HG03460 (cell line): Measurements from ENCODE around the gene GC.
"Not testable (repeated sequence)": the region's sequence is repeated elsewhere in the genome, so short reads cannot be mapped to it uniquely, and the experiment has no call there.

Source experiments
- ATAC-seq: cut with Tn5 transposase; IDR thresholded peaks from one replicate; pipeline ENCODE4 v1.9.1; 2021; ENCODE audit not compliant: unreplicated experiment

GC gene

GRCh38 chr4:71768123-71768522, 15.8 kb downstream of the GC start:
- no peak for ATAC-seq

- no peak for ATAC-seq
Observed at GRCh38 chr4:71765821-71766383, 18.0 kb downstream of the GC start.

DNA sequence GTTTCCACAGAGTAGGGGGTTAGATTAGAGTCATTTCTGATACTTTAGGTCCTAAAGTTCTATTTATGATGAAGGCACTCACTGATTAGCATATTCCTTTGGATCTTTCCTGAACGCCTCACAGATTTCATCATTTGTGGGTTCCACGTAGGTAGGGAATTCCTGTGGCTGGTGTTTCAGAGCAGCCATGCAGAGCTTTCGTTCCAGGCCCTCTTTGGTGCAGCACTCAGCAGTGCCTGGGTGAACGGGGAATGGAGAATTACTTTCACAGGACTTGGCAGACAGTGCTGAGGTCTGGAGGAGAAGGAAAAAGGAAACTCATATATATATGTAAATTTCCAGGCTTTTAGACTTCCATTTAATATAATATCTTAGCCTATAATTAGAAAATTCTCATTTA, 18.5 kb downstream of the GC start:
- ATAC-seq, result no peak

DNA sequence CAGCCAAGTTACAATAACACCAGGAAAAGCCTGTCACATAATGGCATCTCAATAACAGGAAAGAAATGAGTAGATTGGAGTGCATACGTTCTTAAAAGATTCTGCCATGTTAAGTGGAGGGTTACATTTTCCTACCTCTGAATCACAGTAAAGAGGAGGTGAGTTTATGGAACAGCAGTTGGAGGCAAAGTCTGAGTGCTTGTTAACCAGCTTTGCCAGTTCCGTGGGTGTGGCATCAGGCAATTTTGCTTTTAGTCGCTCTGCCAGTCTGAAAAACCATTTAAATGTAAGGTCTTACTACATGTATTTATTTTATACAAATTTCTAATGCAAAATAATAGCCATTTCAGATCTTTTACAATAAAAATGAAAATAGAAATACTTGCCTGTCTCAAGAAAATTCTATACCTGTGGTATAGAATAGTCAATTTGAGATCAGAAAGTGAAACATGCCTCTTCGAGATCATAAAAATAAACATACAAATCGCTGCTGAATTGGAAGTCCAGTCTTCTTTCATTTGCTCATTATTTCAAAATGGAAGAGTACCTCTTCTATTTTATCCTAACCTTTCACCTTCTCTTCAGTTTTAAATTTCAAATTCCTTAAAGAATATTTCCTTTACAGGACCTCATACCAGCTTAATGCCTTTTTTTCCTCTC, 31.4 kb downstream of the GC start:
- no peak for ATAC-seq

DNA sequence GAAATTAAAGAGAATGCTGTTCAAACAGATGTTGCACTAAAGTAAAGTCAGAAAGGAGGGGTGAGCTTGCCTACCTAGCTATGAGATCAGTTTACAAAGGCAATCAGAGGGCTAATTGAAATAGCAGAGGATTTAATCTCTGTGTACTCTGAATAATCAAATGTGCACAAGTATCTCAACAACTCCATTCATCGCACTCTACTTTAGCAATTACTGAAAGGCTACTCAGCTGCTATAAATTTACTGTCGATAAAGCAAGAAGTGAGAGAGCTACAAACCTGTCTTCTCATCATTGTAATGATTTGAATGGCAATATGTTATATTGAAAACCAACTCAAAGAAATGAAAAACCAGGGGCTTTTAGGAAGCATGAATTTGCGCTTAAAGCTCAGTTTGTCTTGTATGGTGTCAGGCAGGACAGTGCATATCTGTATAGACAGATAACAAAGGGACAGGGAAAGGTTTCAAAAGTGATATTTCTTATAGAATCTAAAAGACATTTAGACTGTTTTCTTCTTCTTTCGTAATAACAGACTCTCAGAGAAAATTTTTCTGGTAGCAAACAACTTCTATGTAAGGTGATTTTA, 34.8 kb downstream of the GC start:
- no peak for ATAC-seq

DNA sequence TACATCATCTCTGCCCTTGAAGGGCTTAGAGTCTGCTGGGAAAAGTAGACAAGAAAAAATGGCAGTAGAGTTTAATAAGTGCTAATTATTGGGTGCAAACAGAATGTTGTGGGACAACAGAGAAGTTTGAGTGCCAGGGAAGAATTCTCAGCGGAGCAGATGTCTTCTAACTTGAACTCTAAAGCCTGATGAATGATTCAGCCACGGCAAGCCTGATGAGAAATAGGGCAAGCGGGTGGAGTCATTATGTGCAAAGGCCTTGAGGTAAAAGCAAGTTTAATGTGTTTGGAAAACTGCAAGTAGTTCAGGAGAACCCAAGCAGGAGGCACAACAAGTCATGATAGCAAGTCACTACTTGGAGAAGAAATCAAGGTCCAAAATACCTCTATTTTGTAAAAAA, 37.5 kb downstream of the GC start:
- ATAC-seq, result no peak

GRCh38 chr4:71738782-71739181, 45.1 kb downstream of the GC start:
- not testable (repeated sequence) for ATAC-seq

DNA sequence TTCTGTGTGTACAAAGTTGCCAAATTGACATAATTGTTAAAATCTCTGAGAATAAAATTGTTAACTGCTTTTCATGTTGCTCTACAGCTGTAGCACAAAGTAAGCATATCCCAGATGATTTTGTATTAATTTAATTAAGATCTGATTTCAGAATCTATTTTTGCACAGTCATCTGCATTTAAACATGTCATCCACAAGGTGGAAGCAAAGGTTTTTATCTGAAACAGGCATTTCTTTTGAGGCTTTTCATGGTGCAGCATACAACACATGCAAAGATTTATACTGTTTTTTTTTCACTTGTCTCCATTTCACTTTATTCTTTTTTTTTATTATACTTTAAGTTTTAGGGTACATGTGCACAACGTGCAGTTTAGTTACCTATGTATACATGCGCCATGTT, 51.2 kb downstream of the GC start:
- no peak for ATAC-seq

DNA sequence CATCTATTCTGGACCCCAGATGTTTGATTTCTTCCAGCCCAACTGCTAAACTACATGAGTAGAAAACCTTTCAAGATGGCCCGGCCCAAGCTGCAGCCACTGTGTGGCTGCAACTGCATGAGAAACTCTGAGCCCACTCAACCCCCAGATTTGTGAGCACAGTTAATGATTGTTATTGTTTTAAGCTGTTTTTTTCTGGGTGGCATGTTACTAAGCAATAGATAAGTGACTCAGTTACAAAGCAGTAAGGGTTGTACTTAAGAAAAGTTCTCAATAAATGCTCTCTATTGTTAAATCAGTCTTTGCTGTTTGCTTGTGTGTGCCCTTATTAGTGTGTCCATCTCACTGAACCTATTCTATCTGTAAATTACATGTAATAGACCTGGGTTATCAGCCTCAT, 51.8 kb downstream of the GC start:
- ATAC-seq, result no peak

- ATAC-seq, result no peak
Observed at GRCh38 chr4:71729856-71730255, 54.0 kb downstream of the GC start.

DNA sequence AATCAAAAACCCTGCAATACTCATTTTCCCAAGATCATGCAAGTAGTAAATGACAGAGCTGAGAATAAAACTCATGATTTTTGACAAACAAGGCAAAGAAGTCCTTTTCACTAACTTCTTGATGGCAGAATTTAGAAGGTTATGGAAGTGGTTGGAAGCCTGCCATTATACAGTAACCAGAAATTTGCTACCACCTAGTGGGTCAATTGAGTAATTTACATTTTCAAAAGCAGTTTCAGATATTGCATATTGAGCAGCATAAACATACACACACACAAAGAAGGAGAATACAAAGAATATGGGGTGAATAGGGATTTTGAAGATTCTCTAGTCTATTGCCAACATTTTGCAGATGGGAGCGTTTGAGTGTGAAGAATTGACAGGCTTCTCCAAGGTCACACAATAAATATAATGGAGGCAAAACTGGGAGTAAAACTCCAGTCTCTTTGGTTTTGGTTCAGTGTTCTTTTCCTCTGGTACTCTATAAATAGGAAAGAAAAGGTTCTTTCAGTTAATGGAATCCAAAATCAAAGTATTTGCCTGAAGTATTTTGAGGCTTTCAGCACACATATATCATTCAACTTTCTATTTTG, 70.2 kb downstream of the GC start:
- ATAC-seq, result peak; percentile 77

DNA sequence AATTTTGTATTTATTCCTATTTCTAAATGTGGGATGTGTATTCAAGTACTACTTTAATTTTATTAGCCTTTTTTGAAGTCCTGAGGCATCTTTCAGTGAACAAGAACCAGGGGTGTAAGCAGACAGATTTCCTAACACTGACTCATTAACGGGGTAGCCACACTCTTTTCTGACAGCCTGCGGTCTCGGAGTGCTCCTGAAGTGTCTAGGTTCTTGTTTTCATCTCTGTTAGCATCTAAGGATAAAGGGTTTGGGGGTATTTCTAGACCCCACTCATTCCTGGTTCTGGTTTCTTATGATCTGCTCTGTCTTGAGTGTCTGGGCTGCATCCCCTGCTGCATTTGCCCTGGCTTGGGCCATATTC, 71.9 kb downstream of the GC start:
- no peak for ATAC-seq

DNA sequence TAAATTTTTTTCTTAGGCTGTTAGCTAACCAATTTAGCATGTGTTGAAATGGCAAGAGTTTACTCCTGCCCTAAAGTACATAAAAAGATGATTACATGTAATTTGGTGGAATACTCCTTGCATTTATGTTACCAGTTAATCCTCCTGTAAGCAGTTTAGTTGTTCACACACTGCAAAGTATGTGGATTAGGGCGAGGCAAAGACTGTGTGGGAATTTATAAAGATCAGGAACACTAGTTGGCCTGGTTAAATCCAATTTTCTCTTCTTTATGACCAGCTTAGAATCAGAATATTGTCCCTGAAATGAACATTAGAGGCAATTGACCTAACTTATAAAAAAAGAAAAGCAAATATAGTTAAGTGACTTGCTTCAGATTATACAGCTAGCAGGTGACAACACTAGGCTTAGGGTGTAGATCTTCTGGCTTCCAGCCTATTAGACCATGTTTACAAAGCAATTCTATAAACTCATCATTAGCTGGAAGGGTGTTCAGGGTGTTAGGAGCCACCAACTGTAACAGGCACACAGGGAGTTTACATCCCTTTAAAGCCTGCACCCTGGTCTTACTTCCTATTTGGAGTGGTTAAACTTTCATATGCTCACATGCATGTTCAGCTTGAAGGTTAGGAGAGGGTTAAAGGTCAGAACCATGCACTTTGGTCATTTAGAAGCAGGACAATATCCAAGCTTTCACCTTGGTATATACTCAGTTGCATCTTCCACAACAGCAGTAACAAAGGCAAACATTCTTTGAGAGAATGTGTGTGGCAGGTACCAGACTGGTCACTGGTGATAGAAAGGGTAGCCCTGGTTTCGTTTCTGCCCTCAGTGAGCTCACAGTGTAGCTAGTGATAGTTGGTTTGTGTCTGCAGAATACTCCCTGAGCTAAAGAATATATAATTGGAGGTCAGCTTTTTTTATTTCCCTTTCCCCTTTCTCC, 72.6 kb downstream of the GC start:
- ATAC-seq, result no peak

DNA sequence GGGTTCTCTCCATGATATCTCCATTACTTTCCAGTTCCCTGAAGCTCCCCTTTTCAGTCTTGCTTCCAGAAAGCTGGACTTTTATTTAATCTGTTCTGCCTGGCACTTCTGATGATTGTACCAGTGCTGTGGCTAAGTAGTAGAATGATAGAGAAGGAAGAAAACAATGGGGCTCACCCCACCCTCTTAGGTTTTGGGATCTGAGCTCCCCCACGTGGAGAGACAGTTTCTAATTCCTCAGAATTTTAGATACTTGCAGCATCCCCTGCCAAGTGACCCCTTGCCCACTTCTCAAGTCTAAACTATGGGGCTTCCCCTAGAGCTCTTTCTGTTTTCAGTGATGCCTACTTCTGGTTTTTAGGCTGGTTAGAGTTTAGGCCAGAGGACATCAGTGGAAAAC, 73.9 kb downstream of the GC start:
- ATAC-seq, result no peak

DNA sequence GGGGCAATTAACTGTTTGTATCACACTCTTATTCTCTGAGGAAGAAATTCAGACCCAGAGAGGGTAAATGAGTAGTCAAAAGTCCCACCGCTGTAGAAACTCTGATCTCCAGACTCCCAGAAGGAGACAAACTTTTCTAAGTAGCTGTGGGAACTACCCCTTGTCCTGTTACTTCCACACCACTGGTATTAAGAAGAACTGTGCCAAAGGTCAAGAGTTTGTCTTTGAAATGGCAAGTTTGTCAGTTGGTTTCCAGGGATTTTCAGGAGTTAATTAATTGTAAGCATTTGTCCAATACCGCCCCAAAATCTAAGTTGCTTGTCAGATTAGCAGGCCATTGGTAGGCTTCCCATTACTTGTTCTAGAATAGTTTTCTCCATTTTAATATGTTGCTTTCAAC, 85.7 kb downstream of the GC start:
- no peak for ATAC-seq

DNA sequence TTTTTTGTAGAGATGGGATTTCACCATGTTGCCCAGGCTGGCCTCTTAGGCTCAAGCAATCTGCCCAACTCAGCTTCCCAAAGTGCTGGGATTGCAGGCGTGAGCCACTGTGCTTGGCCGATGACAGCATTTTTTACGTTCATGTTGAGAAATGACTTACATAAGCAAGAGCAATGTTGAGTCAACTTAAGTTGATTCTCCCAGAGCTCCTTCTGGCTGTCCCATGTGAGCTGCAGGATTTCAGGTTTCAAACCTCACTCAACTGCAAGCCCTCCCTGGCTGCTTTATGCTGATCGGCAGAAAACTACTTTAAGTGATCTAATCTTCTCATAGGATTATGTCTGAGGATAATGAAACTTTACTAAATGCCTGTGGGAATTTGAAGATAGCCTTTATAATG, 86.8 kb downstream of the GC start:
- no peak for ATAC-seq

DNA sequence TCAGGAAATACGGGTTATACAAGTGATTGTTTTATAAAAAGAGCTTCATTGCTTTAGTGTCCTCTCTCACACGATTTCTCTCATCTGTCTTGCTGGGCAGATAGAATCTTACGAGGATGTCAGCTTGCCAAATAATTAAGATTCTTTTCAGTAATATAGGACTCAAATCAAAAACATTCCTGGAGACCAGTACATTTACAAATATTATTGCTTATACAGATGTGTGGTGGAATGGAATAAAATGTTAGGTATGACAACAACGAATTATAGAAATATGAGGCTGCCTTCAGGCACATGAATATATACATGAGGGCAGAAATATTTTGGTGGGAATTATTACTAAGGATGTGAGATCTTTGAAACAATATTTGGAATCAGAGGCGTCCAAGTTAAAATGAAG, 88.9 kb downstream of the GC start:
- no peak for ATAC-seq

DNA sequence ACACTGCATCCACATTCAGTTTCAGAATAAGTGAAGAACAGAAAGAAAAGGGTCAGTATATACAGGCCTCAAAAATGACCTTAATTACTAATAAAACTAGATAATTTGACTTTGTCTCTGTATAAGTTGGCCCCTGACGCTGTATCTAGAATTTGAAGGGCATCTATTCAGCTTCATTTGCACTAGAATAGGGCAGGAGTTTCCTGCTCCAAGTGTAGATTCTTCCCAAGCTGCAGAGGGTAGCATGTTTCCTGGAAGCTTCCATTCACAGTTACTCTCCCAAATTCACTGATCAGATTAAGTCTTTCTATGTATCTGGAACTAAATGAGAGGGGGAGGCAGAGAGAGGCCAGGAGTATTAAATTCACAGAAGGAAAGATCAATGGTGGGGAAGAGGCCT, 90.9 kb downstream of the GC start:
- ATAC-seq, result no peak

DNA sequence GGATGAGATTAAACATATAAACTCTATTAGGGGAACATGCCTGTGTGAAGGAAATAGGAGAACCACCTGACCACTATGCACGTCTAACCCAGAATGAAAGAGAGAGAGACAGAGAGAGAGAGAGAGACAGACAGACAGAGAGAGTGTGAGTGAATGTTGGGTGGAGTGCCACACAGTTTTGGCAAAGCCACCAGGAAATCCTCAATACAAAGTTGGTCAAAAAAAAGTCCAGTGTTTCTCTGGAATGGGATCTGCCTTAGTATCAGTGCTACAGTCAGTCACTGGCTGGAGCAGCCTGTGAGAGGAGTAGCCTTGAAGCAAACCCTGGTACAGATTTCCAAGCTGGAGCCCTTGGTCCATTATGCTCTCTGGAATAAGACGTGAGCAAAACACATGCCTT, 91.7 kb downstream of the GC start:
- no peak for ATAC-seq
